HG03565 (cell line): ENCODE measurements around the gene PPA2.
"Not testable (repeated sequence)": the region's sequence is repeated elsewhere in the genome, so short reads cannot be mapped to it uniquely, and the experiment has no call there.

Source experiments
- ATAC-seq: cut with Tn5 transposase; IDR thresholded peaks from one replicate; pipeline ENCODE4 v1.9.1; 2021; ENCODE audit warnings: mild to moderate bottlenecking, moderate library complexity; ENCODE audit not compliant: unreplicated experiment

PPA2 gene

GRCh38 chr4:105460306-105460705 is 13.6 kb downstream of the PPA2 start:
- no peak for ATAC-seq

GRCh38 chr4:105458541-105458940 is 15.3 kb downstream of the PPA2 start:
- ATAC-seq = not testable (repeated sequence)

GRCh38 chr4:105458001-105458400 is 15.9 kb downstream of the PPA2 start:
- no peak for ATAC-seq

- no peak for ATAC-seq
These were observed 17.9 kb downstream of the PPA2 start for GRCh38 chr4:105455998-105456397.

- ATAC-seq = no peak
These were observed 18.7 kb downstream of the PPA2 start for GRCh38 chr4:105455182-105455581.

- peak; percentile 95 for ATAC-seq
These were observed 20.2 kb downstream of the PPA2 start for GRCh38 chr4:105453550-105454205.

- ATAC-seq = no peak
These were observed 22.5 kb downstream of the PPA2 start for GRCh38 chr4:105451346-105451745.

GRCh38 chr4:105440890-105441289 is 33.0 kb downstream of the PPA2 start:
- no peak for ATAC-seq

GRCh38 chr4:105437637-105438036 is 36.2 kb downstream of the PPA2 start:
- no peak for ATAC-seq

GRCh38 chr4:105436414-105436813 is 37.4 kb downstream of the PPA2 start:
- no peak for ATAC-seq

- no peak for ATAC-seq
These were observed 38.9 kb downstream of the PPA2 start for GRCh38 chr4:105434940-105435339.

GRCh38 chr4:105433421-105433820 is 40.4 kb downstream of the PPA2 start:
- ATAC-seq = no peak

- no peak for ATAC-seq
These were observed 41.4 kb downstream of the PPA2 start for GRCh38 chr4:105432438-105432837.

GRCh38 chr4:105430811-105431210 is 43.1 kb downstream of the PPA2 start:
- ATAC-seq = no peak

- no peak for ATAC-seq
These were observed 47.5 kb downstream of the PPA2 start for GRCh38 chr4:105426187-105426897.

- ATAC-seq = no peak
These were observed 51.5 kb downstream of the PPA2 start for GRCh38 chr4:105422207-105422920.

GRCh38 chr4:105417624-105418023 is 56.2 kb downstream of the PPA2 start:
- ATAC-seq = no peak

- ATAC-seq = no peak
These were observed 58.5 kb downstream of the PPA2 start for GRCh38 chr4:105415281-105415744.

GRCh38 chr4:105414316-105414715 is 59.5 kb downstream of the PPA2 start:
- no peak for ATAC-seq

- not testable (repeated sequence) for ATAC-seq
These were observed 64.7 kb downstream of the PPA2 start for GRCh38 chr4:105409135-105409534.

GRCh38 chr4:105400901-105401677 is 72.8 kb downstream of the PPA2 start:
- no peak for ATAC-seq
